Measurements from ENCODE around the gene CDH23. TPM values are rescaled to one million over a fixed set of nuclear protein-coding genes. Genes with fewer than 3 reads are reported as not detected.

The CDH23 gene
- total and polyA plus RNA-seq, 10 of the 15 experiments (the other 5 are each of a cell fraction or from before 2014, with no cell fraction given), result 0.09 to 0.40 (median 0.15) TPM; not detected in 1

- intact Hi-C loops (cut with micrococcal nuclease; ENCODE audit: unreplicated experiment), result no loop called here
These were observed 107.4 kb downstream of the CDH23 start for GRCh38 chr10:71504168-71504567.

More at GRCh38 chr10:71504168-71504567, 107.4 kb downstream of the CDH23 start:
- H3K27ac ChIP-seq (ENCODE audit: control insufficient read depth, insufficient read depth), result no peak overlapping the region
- ATAC-seq (no peak), DNase-seq (ENCODE audit: low read depth, low spot score) (no peak), FAIRE-seq (no peak)
- H3K9me3 ChIP-seq (replicated peaks; ENCODE audit: control insufficient read depth, insufficient read depth, low read length), result no peaks in the 10 kb centered on the region; the same call in 2 of the 3 replicates
- TF ChIP-seq NR2C1 (IDR thresholded peaks at IDR 0.05), result no peak
- no peak for TF ChIP-seq POLR2AphosphoS5 (IDR thresholded peaks at IDR 0.05; ENCODE audit: low read length)
- no peak for TF ChIP-seq SMAD5 (IDR thresholded peaks at IDR 0.05; ENCODE audit: low read depth)
- TF ChIP-seq REST (IDR thresholded peaks at IDR 0.05; ENCODE audit: low read depth, low read length), result no peak
- TF ChIP-seq CREB1 (IDR thresholded peaks at IDR 0.05; ENCODE audit: low read depth), result no peak
- ChIA-PET RAD21 (ENCODE audit: unreplicated experiment) (interaction anchor here (0.6 kb wide), 1 partner anchor 1116 kb away, joined by 4 read pairs; no protein-coding TSS in a partner anchor), CTCF (no interaction called here), SMC1A (ENCODE audit: uncharacterized antibody, unreplicated experiment) (no interaction called here), POLR2A (no interaction called here)
- H3K27me3 ChIP-seq (replicated peaks in 1 of 2; ENCODE audit: control insufficient read depth in 2 of 2, insufficient read depth in 2 of 2, low read length in 1 of 2), result peaks cover 1 to 5% of the 10 kb centered on the region in 2 experiments; a peak in 1 of 4 replicates
- no peaks in the 10 kb centered on the region for H3K4me1 ChIP-seq (ENCODE audit: control insufficient read depth, insufficient read depth, low read length)
- in situ Hi-C loops (cut with MboI), result no loop called here
- H3K36me3 ChIP-seq (ENCODE audit: control insufficient read depth in 2 of 2, insufficient read depth in 2 of 2, low read length in 1 of 2), result no peaks in the 10 kb centered on the region
- 14% methylated on average over 2 of the region's 2 CpGs for WGBS (ENCODE audit: insufficient coverage, insufficient replicate concordance, low lambda C conversion rate, missing lambda C conversion rate)
- H3K79me2 ChIP-seq (ENCODE audit: control insufficient read depth, insufficient read depth, low read length), result no peaks in the 10 kb centered on the region
- H2AFZ ChIP-seq (ENCODE audit: control insufficient read depth, low read depth, low read length), result no peak overlapping the region
- no peak overlapping the region for H3K4me2 ChIP-seq (ENCODE audit: control insufficient read depth, insufficient read depth)
- no TSS peak for BruUV-seq (replicated peaks)
- H3K4me3 ChIP-seq, result no peak overlapping the region
- no peak overlapping the region for H3K9ac ChIP-seq (ENCODE audit: control insufficient read depth, insufficient read depth, low read length)
- no peaks in the 10 kb centered on the region for H4K20me1 ChIP-seq (ENCODE audit: control insufficient read depth, insufficient read depth)

All from GM12878 (cell line).